CD4-positive, alpha-beta T cell treated with Interleukin-6 at 100 ng/mL for 8 hours (primary cell): Measurements from ENCODE around the gene COPS6.
A peak's percentile ranks its signal among the peaks of the same experiment; 100 is the strongest.
"Not testable (repeated sequence)": the region's sequence is repeated elsewhere in the genome, so short reads cannot be mapped to it uniquely, and the experiment has no call there.

Experiments
- DNase-seq: peaks from one replicate; pipeline ENCODE4 v3.0.0-alpha.2; 2020; ENCODE audit warnings: mixed read lengths, low spot score

The COPS6 gene

DNA sequence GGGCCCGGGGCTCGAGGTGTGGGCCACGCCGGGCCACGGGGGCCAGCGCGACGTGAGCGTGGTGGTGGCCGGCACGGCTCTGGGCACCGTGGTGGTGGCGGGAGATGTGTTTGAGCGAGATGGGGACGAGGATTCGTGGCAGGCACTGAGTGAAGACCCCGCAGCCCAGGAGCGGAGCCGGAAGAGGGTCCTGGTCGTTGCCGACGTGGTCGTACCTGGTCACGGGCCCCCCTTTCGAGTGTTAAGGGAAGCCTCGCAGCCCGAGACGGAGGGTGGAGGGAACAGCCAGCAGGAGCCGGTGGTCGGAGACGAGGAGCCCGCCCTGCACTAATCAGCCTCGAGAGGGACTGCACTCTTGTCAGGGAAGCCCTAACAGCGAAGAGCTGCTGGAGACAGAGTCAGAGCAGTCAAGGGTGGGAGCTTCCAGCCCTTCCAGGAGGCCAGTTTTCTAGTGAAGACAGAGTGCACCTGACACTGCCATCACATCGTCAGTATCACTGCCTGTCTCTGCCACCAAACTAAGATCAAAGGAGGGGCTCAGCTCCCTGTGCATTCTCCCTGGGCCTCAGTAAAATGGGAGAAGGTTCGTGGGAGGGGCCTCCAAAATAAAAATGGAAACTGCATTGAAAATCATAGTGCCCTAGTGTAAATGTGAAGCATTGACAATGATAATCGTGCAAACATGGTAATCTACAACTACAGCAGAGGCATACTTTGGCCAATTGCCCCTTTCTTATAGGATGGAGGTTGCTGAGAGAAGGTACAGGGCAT, 39.3 kb downstream of the COPS6 start:
- DNase-seq, result no peak

DNA sequence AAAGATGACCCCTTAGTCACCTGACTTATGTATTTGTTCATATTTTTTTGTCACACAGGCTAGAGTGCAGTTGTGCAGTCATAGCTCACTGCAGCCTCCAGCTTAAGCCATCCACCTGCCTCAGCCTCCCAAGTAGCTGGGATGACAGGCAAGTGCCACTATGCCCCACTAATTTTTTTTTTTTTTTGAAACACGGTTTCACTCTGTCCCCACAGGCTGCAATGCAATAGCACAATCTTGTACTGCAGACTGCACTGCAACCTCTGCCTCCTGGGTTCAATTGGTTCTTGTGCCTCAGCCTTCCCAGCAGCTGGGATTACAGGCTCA, 39.8 kb downstream of the COPS6 start:
- no peak for DNase-seq

DNA sequence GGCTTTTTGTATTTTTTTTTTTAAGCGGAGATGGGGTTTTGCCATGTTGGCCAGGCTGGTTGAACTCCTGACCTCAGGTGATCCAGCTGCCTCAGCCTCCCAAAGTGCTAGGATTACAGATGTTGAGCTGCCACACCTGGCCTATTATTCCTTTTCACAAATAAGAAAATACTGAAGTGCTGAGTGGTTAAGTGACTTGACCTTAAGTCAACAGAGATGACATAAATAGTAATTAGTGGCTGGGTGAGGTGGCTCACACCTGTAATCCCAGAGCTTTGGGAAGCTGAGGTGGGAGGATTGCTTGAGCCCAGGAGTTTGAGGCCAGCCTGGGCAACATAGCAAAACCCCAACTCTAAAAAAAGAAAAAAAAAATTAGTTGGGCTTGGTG, 41.4 kb downstream of the COPS6 start:
- DNase-seq, result not testable (repeated sequence)

DNA sequence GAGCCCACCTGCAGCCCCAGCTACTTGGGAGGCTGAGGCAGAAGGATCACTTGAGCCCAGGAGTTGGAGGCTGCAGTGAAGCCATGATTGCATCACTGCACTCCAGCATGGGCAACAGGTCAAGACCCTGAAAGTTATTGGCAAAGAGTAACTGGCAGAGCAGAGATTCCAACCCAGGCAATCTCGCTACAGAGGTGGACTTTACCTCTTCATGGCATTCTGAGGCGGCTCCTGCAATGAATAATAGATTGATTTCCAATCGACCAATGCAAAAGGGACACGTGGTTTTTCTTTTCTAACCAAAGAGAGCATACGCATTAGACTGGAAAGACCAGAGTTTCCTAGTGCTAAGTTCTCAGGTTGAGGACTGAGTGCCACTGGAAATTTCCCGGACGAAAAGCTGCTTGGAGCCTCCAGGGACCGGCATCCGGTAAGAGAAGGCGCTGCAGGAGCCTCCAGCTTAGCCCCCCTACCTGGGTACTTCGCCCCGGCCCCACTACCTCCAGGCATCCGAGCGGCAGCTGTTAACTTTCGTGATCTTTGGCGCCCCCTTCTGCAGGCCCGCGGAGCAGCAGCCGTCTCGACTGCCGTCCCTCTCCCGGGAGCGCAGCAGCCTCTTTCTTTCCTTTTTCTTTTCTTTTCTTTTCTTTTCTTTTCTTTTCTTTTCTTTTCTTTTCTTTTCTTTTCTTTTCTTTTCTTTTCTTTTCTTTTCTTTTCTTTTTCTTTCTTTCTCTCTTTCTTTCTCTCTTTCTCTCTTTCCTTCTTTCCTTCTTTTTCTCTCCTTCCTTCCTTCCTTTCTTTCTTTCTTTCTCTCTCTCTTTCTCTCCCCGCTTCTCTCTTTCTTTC, 42.1 kb downstream of the COPS6 start:
- DNase-seq, result peak; percentile 81

DNA sequence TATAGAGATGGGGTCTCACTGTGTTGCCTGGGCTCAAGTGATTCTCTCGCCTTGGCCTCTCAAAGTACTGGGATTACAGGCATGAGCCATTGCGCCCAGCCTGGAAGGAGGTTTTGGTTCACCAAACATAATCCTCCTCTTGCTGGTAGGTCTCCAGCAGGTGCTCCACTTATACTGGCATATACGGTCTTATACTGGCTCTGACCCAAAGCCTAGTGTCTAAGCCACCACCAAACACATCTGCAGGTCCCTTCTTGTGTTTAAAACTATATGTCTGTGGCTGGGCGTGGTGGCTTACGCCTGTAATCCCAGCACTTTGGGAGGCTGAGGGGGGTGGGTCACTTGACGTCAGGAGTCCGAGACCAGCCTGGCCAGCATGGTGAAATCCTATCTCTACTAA, 43.4 kb downstream of the COPS6 start:
- no peak for DNase-seq

DNA sequence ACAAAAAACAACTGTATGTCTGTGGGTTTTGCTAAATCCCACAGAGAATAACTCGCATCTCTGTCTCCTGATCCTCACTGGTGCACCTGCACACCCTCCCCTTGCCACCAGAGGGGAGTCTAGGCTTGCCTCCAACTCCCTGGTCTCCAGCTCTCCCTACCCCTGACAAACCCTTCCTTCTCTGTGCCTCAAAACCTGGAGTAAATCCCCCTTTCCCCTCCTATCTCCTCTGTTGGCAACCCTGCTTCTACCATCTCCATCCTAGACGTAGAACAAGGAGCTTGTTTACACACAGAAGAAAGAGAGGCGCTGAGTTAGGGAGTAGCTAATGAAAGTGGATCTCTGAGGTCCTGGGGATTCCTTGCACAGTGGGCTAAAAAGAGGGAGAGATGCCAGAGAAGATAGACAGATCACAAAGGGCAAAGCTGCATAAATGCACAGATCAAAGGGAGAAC, 44.0 kb downstream of the COPS6 start:
- peak; percentile 73 for DNase-seq

DNA sequence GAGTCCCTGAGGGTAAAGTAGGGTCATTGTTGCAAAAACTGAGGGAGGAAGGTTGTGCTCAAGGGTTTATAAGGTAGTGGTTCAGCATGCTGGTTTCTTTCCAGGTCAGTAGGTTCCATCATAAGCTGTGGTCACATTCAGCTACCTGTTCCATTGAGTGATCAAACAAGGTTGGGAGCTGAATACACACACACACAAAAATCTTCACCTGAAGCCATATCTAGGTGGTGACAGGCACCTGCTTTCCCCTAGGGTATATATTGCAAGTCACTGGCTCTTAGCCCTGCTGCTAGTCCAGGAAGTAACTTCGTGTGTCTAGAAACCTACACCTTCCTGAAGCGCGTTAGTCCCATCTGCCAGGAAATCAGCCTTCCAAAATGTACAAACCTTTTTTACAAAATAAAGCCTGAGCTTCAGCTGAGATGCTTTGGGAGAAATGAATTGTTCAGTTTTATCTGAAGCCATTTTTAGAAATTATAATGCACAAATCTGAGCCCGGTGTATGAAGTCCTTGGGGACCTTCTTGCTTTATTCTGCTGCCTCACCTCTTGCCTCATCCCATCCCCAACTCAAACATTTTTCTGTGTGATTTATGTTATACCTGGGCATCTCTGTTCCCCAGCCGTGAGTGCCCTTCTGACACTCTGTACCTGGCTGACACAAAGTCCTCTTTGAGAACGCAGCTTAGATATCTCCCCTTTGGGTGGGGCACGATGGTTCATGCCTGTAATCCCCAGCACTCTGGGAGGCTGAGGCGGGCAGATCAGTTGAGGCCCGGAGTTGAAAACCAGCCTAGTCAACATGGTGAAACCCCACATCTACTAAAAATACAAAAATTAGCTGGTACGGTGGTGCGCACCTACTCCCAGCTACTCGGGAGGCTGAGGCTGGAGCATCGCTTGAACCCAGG, 49.3 kb downstream of the COPS6 start:
- DNase-seq, result no peak

DNA sequence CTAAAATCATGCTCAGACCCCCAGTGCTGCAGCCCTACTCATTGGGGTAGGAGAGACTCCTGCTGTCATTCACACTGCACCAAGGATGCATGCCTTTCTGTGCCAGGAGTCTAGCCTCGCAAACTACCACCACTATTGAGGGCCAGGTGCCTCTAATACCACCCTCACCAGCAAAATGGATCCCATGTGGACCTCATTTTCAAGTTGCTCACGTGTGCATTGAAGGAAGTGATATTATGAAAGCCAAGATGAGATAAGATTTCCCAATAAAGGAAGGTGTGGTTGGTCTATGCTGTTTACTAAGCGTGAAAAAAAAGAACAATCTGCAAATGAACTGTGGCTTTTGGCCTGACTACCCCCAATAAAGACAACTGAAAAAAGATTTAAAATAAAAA, 52.8 kb downstream of the COPS6 start:
- no peak for DNase-seq
